ENCODE measurements around the gene SLC18B1.
A peak's percentile ranks its signal among the peaks of the same experiment; 100 is the strongest.
"Not testable (repeated sequence)": the region's sequence is repeated elsewhere in the genome, so short reads cannot be mapped to it uniquely, and the experiment has no call there.

Gene SLC18B1

DNA sequence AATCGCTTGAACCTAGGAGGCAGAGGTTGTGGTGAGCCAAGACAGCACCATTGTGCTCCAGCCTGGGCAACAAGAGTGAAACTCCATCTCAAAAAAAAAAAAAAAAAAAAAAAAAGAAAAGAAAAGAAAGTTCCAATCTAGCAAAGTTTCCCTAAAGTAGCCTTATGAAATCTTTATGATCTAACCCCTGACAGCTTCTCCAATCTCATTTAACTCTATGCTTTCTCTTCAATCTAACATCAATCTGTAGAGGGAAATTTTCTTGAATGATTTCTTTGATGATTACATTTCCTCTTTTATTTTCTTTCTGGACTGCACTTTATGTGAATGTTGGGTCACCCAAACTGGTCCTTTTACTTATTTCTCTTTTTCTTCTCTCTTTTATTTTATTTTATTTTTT is 2.2 kb upstream of the SLC18B1 start:
- no peak for DNase-seq (ENCODE audit: extremely low read depth in 1 of 2, low read depth in 1 of 2)

DNA sequence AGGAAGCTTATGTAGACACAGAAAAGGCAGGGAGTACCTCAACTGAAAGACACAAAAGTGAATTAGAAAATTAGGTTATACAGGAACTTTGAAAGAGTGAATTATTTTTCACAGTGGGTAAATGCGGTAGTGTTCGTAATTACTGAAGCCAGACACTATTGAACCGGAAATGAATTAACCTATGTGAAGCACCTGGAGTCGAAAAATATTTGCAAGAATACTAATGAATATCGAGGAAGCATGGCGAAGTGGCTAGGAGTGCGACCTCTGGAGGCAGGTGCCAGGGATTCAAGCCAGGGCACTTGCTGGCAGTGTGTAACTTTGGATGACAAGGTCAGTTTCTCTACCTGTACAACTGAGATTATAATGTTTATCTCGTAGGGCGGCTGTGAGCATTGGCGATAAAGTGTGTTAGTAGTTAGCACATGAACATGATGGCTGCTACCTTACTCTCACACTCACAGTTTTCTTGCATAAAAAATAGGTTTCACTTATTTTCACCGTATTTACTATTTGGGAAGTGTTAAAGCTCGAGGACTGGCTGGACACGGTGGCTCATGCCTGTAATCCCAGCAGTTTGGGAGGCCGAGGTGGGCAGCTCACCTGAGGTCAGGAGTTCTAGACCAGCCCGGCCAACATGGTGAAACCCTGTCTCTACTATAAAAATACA is 567 bp upstream of the SLC18B1 start:
- DNase-seq (ENCODE audit: extremely low read depth in 1 of 2, low read depth in 1 of 2), result peak in 1 of 2 donors; percentile 56

DNA sequence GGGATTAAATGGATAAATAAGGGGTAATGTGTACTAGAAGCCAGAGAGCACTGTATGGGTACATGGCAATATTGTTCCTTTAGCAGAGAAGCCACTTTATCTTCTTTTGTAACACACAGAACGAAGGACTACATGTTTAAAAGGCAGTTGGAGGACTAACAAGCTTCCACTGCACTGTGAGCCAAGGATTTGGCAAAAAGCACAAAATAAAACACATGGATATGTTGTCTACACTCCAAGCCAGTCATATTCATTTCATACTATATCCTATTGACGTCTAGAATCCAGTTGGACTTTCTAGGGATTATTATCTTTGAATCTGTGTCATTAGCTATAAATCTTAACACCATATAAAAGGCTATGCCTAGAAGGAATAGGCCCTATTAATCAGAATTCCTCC is 3.0 kb downstream of the SLC18B1 start:
- DNase-seq (ENCODE audit: extremely low read depth in 1 of 2, low read depth in 1 of 2), result no peak

DNA sequence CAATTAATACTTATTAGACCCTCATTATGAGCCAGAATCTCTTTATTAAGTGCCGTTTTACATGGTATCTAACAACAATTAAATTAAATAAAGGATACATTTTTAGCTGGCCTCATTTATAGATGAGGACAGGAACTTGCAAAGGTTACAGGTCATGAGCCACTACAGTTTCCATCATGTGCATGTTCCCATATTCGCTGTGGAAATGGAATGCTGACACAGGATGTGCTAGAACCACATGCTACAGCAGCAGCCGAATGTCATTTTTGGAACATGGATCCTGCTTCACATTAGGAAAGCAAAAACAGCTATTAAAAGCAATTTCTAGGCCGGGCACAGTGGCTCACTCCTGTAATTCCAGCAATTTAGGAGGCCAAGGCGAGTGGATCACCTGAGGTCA is 5.9 kb downstream of the SLC18B1 start:
- no peak for DNase-seq (ENCODE audit: extremely low read depth in 1 of 2, low read depth in 1 of 2)

DNA sequence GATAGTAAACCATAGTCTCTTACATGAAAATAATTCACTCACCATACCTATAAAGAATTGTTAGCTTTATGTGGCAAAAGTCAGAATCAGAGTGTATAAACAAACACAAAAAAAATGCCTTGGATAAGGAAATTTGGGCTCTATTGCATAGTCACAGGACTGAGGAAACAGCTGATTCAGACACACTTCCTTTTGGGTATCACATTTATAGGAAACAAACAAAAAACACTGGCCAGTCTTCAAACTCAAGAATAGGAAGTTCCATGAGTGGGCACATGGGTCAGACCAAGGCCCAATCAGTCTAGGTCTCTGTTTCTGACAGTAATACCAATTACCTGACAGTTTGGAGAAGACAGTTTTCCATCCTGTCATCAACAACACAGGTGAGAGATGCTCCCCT is 8.0 kb downstream of the SLC18B1 start:
- DNase-seq (ENCODE audit: extremely low read depth in 1 of 2, low read depth in 1 of 2), result no peak

DNA sequence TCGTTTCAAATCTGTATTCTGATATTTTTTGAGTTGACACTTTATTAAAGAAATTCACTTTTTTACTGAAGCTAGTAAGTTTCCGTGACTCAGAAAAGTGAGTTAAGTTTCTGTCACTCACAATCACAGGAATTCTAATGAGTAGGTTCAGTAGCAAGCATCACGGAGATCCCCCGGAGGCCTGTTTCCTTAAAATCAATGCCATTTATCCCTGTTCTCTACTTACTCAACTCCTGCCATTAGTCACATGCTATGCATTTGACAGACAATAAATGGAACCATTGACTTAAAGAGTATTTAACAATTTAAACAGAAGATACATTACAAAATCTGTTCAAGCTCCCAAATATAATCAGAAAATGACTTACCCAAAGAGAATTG is 9.1 kb downstream of the SLC18B1 start:
- DNase-seq (ENCODE audit: extremely low read depth in 1 of 2, low read depth in 1 of 2), result no peak

DNA sequence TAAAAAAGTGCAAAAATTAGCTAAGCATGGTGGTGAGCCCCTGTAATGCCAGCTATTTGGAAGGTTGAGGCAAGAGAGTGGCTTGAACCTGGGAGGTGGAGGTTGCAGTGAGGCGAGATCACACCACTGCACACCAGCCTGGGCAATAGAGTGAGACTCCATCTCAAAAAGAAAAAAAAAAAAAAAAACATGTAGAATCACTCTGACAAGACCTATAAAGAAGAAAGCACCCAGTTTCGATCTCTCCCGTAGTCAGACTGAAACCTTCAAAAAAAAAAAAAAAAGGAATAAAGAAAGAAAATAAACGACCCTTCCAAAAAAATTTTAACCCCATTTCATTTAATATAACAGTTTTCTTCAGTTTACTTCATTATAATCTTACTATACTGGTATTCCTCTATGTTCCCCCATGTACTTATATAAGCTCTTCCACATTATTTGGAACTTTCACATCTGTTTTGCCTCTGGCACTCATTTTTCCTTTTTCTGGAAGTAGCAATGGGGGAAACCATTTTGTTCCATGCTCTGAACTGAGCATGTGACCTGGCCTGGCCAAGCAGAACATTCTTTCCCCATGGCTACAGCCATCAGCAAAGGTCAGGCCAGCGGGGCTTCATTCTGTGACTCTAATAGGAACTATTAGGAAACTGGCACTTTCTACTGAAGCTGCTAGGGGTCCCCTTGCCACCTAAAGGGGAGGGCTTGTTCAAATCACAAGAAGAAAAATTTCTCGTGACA is 9.6 kb downstream of the SLC18B1 start:
- DNase-seq (ENCODE audit: extremely low read depth in 1 of 2, low read depth in 1 of 2), result no peak

DNA sequence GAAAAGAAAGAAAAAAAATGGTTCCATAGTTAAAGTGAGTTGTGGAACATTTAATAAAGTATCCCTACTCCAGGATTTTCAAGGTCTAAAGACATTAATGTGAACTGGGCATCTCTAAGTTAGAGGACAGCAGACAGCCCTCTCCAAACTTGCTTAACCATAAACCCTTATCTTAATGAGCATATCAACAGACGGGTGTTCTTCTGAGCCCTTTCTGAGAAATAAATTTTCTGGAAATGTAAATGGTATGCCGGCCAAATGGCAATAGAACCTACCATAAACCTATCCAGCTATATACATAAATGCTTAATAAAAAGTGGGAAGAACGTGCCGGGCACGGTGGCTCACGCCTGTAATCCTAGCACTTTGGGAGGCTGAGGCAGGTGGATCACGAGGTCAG is 12.5 kb downstream of the SLC18B1 start:
- DNase-seq (ENCODE audit: extremely low read depth in 1 of 2, low read depth in 1 of 2), result no peak

DNA sequence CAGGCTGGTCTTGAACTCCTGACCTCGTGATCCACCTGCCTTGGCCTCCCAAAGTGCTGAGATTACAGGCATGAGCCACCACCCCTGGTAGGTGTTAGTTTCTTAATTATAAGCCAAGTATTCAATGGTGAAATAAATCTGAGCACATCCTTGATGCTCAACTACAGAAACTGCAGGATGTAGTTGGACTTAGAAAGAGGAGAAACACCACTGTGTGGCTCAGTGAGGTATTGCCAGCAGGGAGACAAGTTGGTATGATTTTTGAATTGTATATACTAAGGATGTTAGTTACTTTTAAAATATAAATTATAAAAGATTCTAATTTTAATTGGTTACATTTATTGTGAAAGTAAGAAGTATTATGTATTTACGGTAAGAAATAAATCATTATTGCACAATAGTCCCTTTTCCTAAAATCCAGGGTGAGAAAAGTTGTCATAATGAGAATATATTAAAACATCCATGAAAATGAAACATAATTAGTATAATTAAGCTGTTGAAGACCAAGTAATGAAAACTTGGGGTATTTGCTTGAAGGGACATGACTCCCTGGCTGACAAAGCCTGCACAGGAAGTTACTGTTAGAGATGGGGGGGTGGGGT is 17.6 kb downstream of the SLC18B1 start:
- no peak for DNase-seq (ENCODE audit: extremely low read depth in 1 of 2, low read depth in 1 of 2)

DNA sequence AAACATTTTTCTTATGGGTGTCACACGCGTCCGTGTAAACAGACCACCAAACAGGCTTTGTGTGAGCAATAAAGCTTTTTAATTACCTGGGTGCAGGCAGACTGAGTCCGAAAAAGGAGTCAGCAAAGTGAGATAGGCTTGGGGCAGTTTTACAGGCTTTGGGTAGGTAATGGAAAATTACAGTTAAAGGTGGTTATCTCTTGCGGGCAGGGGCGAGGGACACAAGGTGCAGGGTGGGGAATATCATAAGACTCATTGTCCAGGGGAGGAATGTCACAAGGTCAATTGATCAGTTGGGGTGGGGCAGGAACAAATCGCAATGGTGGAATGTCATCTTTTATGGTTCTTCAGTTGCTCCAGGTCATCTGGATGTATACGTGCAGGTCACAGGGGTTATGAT is 20.6 kb downstream of the SLC18B1 start:
- DNase-seq (ENCODE audit: extremely low read depth in 1 of 2, low read depth in 1 of 2), result not testable (repeated sequence)

DNA sequence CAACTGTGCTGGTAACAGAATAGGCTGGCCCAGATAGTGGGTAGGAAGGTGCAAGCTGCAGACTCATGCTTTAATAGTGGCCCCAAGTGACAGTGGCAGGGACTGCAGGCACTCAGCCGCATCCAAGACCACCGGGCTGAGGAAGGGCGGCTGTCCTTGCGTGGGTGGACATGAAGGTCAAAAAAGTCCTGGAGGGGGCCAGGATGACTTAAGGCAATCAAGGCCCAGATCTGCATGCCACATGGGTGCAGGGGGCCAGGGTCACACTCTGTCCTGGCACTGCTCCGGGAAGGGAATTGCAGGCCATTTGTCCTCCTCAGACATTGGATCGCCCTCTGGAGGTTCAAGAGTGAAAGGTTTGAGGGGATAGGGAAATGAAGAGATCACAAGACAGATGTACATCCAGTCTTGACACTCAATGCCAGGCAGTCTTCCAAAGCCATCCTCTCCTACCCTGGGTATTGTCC is 30.4 kb downstream of the SLC18B1 start:
- no peak for DNase-seq (ENCODE audit: extremely low read depth in 1 of 2, low read depth in 1 of 2)

DNA sequence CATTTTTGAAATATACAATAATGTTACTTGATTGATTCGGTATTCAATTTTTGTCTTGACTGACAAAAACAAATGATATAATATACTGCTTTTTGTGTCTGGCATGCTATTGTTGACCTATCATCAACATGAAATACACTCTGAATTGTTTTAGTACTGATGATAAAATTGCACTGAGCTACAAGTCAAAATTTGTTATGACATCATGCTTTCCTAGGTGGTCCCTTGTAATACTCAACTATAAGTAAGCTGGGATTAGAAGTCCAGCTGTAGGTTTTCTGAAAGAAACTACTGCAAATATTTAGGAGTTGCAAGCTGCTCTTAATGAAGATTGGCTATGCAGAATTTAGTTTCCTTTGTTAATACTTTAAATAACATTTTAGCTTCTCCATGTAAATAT is 32.9 kb downstream of the SLC18B1 start:
- DNase-seq (ENCODE audit: extremely low read depth in 1 of 2, low read depth in 1 of 2), result no peak

DNA sequence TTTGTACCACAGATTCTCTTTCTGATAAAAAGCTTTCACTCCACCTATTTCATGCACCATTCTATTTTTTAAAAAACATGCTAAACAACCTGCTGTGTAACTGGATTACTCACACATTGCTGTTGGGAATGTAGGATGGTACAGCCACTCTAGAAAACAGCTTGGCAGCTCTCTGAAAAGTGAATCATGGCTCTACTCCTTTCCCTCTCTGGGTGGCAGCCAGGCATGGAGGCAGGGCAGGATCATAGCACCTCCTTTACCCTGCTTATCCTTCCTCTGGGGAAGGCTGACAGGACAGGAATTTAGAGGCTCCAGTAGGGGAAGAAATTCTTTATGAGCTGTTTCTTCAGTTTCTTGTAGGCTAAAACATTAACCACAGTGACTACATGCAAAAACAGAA is 34.1 kb downstream of the SLC18B1 start:
- DNase-seq (ENCODE audit: extremely low read depth in 1 of 2, low read depth in 1 of 2), result no peak

DNA sequence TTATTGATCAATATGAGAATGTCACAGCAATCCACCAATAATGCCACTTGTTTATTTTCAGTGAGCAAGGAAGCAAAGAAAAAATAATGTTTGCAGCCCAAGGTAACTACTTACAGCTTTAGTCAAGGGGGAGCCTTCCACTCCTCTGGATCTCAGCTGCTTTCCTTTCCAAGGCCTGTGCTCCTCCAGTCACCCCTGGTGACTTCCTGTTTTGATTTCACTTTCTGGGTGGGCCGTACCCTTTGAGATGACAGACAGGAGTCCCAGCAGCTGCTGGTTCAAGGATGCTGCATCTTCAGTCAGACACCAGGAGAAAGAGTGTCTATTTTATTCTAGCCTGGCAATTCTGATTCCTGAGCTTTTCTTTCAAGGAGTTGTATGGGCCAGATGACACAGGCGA is 35.2 kb downstream of the SLC18B1 start:
- peak in 1 of 2 donors; percentile 7 for DNase-seq (ENCODE audit: extremely low read depth in 1 of 2, low read depth in 1 of 2)

DNA sequence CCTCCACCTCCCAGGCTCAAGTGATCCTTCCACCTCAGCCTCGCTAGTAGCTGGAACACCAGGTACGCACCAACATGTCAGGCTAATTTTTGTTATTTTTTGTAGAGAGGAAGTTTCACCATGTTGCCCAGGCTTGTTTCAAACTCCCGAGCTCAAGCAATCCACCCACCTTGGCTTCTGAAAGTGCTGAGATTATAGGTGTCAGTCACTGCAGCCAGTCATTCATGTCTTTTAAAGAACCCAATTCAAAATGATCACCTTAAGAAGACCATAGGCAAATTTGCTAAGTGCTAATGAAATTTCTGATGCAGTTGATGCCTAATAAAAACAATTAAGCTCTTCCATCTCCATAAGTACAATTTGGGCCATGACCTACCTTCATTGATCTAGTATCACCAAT is 38.2 kb downstream of the SLC18B1 start:
- no peak for DNase-seq (ENCODE audit: extremely low read depth in 1 of 2, low read depth in 1 of 2)

DNA sequence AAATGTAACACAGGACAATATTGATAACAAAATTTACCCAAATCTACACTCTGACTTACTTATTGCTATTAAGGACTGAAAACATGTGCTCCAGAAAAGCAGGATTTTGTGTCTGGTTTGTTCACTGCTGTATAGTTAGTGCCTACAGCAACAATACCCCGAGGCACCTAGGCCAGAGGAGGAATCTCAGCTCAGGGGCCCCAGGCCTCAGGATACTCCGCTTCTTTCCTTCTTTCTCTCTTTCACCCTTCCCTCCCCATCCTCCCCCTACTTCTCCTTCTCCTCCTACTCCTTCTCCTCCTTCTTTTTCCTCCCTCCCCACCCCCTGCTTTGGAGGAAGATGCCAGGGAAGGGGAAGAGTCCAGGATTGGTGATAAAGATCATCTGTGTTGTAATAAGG is 39.7 kb downstream of the SLC18B1 start:
- DNase-seq (ENCODE audit: extremely low read depth in 1 of 2, low read depth in 1 of 2), result no peak

DNA sequence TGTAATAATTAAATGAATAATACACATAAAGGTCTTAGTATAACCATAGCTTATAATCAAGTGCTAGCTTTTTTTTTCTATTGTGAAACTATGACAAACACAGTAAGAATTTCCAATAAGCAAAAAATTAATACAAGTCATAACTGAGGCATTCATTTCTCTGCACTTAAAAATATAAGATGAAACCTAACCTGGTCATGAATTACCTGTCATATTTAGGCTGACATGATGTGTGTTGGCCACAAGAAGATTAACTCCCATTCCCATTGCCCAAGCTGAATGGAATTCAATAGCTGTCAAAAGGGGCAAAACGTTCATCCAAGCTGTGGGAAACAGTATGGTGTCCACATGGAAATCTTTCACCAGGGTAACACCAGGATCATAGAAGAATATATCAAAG is 46.2 kb downstream of the SLC18B1 start:
- DNase-seq (ENCODE audit: extremely low read depth in 1 of 2, low read depth in 1 of 2), result no peak

DNA sequence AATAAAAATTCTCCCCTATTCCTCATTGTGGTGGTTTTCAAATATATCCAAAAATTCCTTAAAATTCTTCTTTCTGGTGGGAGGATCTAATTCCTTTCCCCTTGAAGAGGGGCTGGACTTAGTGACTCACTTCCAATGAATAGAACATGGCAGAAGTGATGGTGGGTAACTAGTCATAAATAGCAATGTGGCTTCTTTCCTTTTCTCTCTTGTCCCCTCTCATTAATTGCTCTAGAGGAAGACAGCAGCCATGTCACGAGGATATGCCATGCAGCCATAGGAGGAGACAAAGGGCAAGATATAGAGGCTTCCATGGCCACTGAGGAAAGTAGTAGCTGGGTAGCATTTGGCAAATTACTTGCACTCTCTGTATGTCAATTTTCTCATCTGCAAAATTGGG is 46.6 kb downstream of the SLC18B1 start:
- no peak for DNase-seq (ENCODE audit: extremely low read depth in 1 of 2, low read depth in 1 of 2)

DNA sequence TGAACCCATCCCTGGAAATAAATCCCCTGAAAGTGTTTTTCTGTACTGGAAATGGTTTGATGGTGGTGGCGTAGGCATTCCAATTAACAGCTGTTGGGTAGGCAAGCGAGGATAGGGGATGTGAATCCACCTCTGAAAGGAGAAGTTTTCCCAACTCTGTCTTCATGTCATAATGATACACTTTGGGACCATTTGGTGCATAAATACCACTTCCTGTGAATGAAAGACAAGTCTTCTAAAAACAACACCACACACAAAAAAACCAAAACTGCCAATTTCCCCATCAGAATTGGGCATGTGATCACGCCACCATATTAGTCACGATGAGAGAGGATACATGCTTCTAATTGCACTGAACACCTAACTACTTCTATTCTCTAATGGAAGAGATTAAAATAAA is 47.1 kb downstream of the SLC18B1 start:
- no peak for DNase-seq (ENCODE audit: extremely low read depth in 1 of 2, low read depth in 1 of 2)

DNA sequence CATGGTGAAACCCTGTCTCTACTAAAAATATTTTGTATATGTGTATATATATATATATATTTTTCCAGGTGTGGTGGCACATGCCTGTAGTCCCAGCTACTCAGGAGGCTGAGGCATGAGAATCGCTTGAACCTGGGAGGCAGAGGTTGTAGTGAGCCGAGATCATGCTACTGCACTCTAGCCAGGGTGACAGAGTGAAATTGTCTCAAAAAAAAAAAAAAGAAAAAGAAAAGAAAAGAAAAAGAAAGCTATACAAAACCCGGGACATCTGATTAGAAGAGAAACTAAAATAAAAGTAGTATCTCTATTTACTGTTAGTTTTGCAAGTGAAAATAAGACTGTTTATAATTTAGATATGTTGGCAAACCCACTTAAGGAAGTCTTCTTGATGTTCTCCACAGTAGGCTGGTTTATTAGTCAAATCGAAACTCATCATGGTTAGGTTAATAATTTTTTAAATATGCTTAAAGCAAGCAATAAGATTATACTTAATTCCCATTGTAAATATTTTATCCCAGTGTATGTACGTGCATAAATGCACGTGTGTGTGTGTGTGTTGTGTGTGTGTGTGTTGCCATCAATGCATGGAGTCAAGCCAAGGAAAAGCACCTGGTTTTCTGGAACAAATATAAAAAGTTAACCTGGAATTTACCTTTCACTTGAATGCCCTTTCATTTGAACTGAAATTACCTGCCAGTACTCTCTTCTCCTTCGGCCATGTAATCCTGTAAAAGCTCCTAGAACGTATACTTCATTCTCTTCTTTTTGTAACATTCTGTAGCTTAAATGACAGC is 47.8 kb downstream of the SLC18B1 start:
- no peak for DNase-seq (ENCODE audit: extremely low read depth in 1 of 2, low read depth in 1 of 2)

DNA sequence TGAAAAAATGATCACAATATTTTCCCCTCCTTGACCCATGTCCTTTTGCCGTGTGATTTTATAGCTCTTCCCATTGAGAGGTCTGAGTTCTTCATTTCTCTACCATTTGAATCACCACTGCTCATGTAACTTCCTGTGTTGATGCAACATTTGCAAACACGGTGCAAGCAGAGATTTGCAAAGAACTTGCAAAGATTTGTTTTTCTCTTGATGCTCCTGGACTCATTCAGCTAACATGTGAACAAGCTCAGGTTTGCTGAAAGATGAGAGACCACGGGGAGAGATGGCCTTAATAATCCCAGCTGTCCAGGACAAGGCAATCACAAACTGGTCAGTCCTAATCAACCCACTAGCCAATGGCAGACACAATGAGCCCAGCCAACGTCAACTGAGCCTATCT is 49.3 kb downstream of the SLC18B1 start:
- no peak for DNase-seq (ENCODE audit: extremely low read depth in 1 of 2, low read depth in 1 of 2)

Measured in activated CD8-positive, alpha-beta memory T cell treated with anti-CD3 and anti-CD28 coated beads for 1 hour (primary cell).